B cell (primary cell): ENCODE data around the gene MAMLD1. TPM values are rescaled to one million over a fixed set of nuclear protein-coding genes. Genes with fewer than 3 reads are reported as not detected.
"Not testable (repeated sequence)": the region's sequence is repeated elsewhere in the genome, so short reads cannot be mapped to it uniquely, and the experiment has no call there.

Experiments used
- ATAC-seq: fragments of 200-7000 bp; cut with Tn5 transposase; one replicate; pipeline ENCODE4 v1.10.0; 2021; ENCODE audit warnings: low read depth, mild to moderate bottlenecking, moderate number of reproducible peaks, moderate library complexity
- CTCF ChIA-PET: fragments of 350-600 bp; sonication (Branson Sonifier 250); formaldehyde crosslinking; loops from one replicate; lab custom pipeline; 2021; ENCODE audit warnings: antibody characterized with exemption, inconsistent platforms; lab: Charles Lee
- POLR2A ChIA-PET: fragments of 350-600 bp; sonication (Branson Sonifier 250); formaldehyde crosslinking; loops from one replicate; lab custom pipeline; 2021; ENCODE audit warnings: antibody characterized with exemption; lab: Charles Lee
- DNase-seq: peaks from one replicate; pipeline ENCODE4 v3.0.0; 2013
- H2AFZ ChIP-seq: 2 replicates; pipeline ENCODE4 v1.6.1; 2012; ENCODE audit warnings: mild to moderate bottlenecking, low read depth, low read length; ENCODE audit not compliant: insufficient read depth, poor library complexity, severe bottlenecking
- H3K27ac ChIP-seq, 2 donors: 1 replicate in 1 of 2; 2 replicates in 1 of 2; pipeline ENCODE4 v1.5.1; 2012 to 2013; ENCODE audit warnings: low read length in 2 of 2, mild to moderate bottlenecking in 2 of 2, moderate library complexity in 1 of 2
- H3K27me3 ChIP-seq, 4 experiments: fragments of 200-600 bp in 1 of 4; sonication (generic) in 1 of 4; replicated peaks in 1 of 4; 1 replicate in 2 of 4; 2 replicates in 2 of 4; pipeline versions ENCODE4 v1.6.1 to v1.7.0; 2013 to 2016; ENCODE audit warnings: low read length in 3 of 4, mild to moderate bottlenecking in 2 of 4, mixed read lengths in 1 of 4, moderate library complexity in 1 of 4; ENCODE audit not compliant: insufficient read depth in 4 of 4, control insufficient read depth in 3 of 4; ENCODE audit errors: control extremely low read depth in 1 of 4
- H3K36me3 ChIP-seq, 2 experiments: replicated peaks in 1 of 2; 1 replicate in 1 of 2; 2 replicates in 1 of 2; pipeline versions ENCODE4 v1.6.1 to v1.7.1; 2013; ENCODE audit warnings: low read length in 1 of 2; ENCODE audit not compliant: insufficient read depth in 2 of 2, control insufficient read depth in 1 of 2; ENCODE audit errors: control extremely low read depth in 1 of 2, extremely low read depth in 1 of 2
- H3K4me1 ChIP-seq, 2 donors: fragments of 200-600 bp in 1 of 2; sonication (generic) in 1 of 2; 1 replicate in 1 of 2; 2 replicates in 1 of 2; pipeline versions ENCODE4 v1.5.1 to v1.6.1; 2013 to 2017; ENCODE audit warnings: low read length in 2 of 2; ENCODE audit not compliant: control insufficient read depth in 2 of 2, insufficient read depth in 2 of 2
- H3K4me2 ChIP-seq: replicated peaks from 2 replicates; pipeline ENCODE3; 2012; ENCODE audit warnings: mild to moderate bottlenecking, low read depth, low read length; ENCODE audit not compliant: poor library complexity, severe bottlenecking
- H3K4me3 ChIP-seq, 5 experiments: fragments of 200-600 bp in 1 of 5; sonication (generic) in 1 of 5; 1 replicate in 3 of 5; 2 replicates in 2 of 5; pipeline versions ENCODE4 v1.5.1 to v1.7.0; 2011 to 2016; ENCODE audit warnings: low read length in 4 of 5, mild to moderate bottlenecking in 4 of 5, low read depth in 2 of 5, control low read depth in 1 of 5, moderate library complexity in 1 of 5; ENCODE audit not compliant: insufficient read depth in 1 of 5; ENCODE audit errors: control extremely low read depth in 1 of 5, extremely low read depth in 1 of 5
- H3K79me2 ChIP-seq: fragments of 200-600 bp; sonication (generic); one replicate; pipeline ENCODE4 v1.6.0; 2016; ENCODE audit warnings: low read length; ENCODE audit not compliant: control insufficient read depth, insufficient read depth
- H3K9ac ChIP-seq: fragments of 200-600 bp; sonication (generic); 2 replicates; pipeline ENCODE4 v1.6.1; 2017; ENCODE audit warnings: mild to moderate bottlenecking, low read length, moderate library complexity
- H3K9me3 ChIP-seq, 3 donors: one replicate each; pipeline versions ENCODE4 v1.6.1 to v1.7.1; 2013; ENCODE audit warnings: low read length in 2 of 3; ENCODE audit not compliant: control insufficient read depth in 2 of 3, insufficient read depth in 1 of 3; ENCODE audit errors: control extremely low read depth in 1 of 3
- H4K20me1 ChIP-seq: 2 replicates; pipeline ENCODE4 v1.6.0; 2012; ENCODE audit warnings: mild to moderate bottlenecking, low read length; ENCODE audit not compliant: insufficient read depth, control insufficient read depth, poor library complexity, severe bottlenecking
- H3K27ac Mint-ChIP-seq: one replicate; pipeline ENCODE4 v1.8.0; 2021; ENCODE audit warnings: mixed read lengths
- H3K27me3 Mint-ChIP-seq: one replicate; pipeline ENCODE4 v1.8.0; 2021; ENCODE audit warnings: mixed read lengths
- H3K4me1 Mint-ChIP-seq: one replicate; pipeline ENCODE4 v1.8.0; 2021; ENCODE audit warnings: mixed read lengths
- H3K4me3 Mint-ChIP-seq: one replicate; pipeline ENCODE4 v1.8.0; 2021; ENCODE audit warnings: mixed read lengths
- H3K9me3 Mint-ChIP-seq: one replicate; pipeline ENCODE4 v1.8.0; 2022; ENCODE audit warnings: mixed read lengths; ENCODE audit not compliant: insufficient read depth
- CTCF ChIP-seq: fragments of 200-600 bp; IDR thresholded peaks from one replicate; pipeline ENCODE4 v1.8.0; 2022; ENCODE audit warnings: antibody characterized with exemption, mild to moderate bottlenecking
- EZH2 ChIP-seq: IDR thresholded peaks from 2 replicates; pipeline ENCODE4 v1.6.1; 2012; ENCODE audit warnings: borderline replicate concordance, low read depth, mild to moderate bottlenecking, moderate library complexity, low read length; ENCODE audit not compliant: insufficient read depth, poor library complexity, severe bottlenecking
- WGBS: methylation state at CpG from one replicate; pipeline ENCODE4 v1.1.5; 2013; ENCODE audit warnings: missing lambda C conversion rate; ENCODE audit not compliant: insufficient coverage; 5-methylcytosine and 5-hydroxymethylcytosine counted together
- intact Hi-C: fragments of 100-400 bp; cut with micrococcal nuclease; formaldehyde crosslinking; loops from one replicate; pipeline ENCODE4 v1.10.0; 2022
- polyA plus RNA-seq: library from polyadenylated mRNA; depleted of rRNA; stranded (reverse); fragments of >200 nt; gene quantifications from 2 replicates; pipeline ENCODE4 v1.2.3, GENCODE V29; 2012
- total RNA-seq, 2 donors: library from RNA; stranded (reverse); fragments of 120-200 nt in 1 of 2; gene quantifications; 1 replicate in 1 of 2; 2 replicates in 1 of 2; pipeline versions ENCODE4 v1.2.3 to v1.2.4, GENCODE V29; 2013 to 2022

Gene MAMLD1
- total and polyA plus RNA-seq, 2 donors (not counting 1 experiment from before 2014, with no cell fraction given), result 1.4 to 1.9 TPM

DNA sequence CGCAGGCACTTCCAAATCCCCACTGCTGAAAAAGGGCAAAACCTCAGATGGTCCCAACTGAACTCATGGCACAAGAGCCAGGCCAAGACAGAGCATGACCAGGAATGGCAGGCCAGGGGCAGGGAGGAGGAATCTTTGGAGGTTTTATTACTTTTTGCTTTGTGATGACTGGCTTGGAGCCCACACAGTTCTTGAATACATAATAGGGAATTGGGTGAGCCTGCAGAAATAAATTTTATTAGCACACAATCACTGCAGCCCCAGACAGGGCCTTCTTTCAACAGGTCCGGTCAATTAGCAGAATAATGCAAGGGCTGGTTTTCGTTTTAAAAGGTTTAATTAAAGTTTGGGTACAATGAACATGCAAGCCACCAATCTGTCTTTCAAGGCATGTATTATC is 23.4 kb upstream of the MAMLD1 start:
- Mint-ChIP-seq H3K27me3 (no peaks in the 10 kb centered on the region), H3K4me3 (no peak overlapping the region), H3K27ac (no peak overlapping the region), H3K9me3 (no peaks in the 10 kb centered on the region), H3K4me1 (no peaks in the 10 kb centered on the region)
- ChIA-PET POLR2A (no interaction called here), CTCF (no interaction called here)
- TF ChIP-seq CTCF (no peak), EZH2 (no peak)
- no peaks in the 10 kb centered on the region for H3K79me2 ChIP-seq
- H3K36me3 ChIP-seq, result no peaks in the 10 kb centered on the region
- no peak overlapping the region for H3K4me2 ChIP-seq
- H4K20me1 ChIP-seq, result no peaks in the 10 kb centered on the region
- H3K9me3 ChIP-seq, result no peaks in the 10 kb centered on the region
- no peak overlapping the region for H2AFZ ChIP-seq
- H3K27me3 ChIP-seq, result no peaks in the 10 kb centered on the region
- DNase-seq, result no peak
- intact Hi-C loops, result no loop called here
- no CpG with 5 or more reads among the region's 3 CpGs for WGBS
- no peaks in the 10 kb centered on the region for H3K4me1 ChIP-seq
- H3K4me3 ChIP-seq, result no peak overlapping the region
- no peak overlapping the region for H3K9ac ChIP-seq
- ATAC-seq, result no peak
- no peak overlapping the region for H3K27ac ChIP-seq

- H3K27me3 Mint-ChIP-seq, H3K4me3 ChIP-seq, H2AFZ ChIP-seq, H3K4me1 ChIP-seq, H3K79me2 ChIP-seq, H3K27me3 ChIP-seq, ATAC-seq, H3K9me3 Mint-ChIP-seq, POLR2A ChIA-PET, H3K4me3 Mint-ChIP-seq, H3K4me2 ChIP-seq, H3K9me3 ChIP-seq, H3K27ac Mint-ChIP-seq, H3K4me1 Mint-ChIP-seq, H4K20me1 ChIP-seq, H3K27ac ChIP-seq, H3K36me3 ChIP-seq, H3K9ac ChIP-seq, CTCF ChIA-PET, intact Hi-C loops, DNase-seq: not testable (repeated sequence)
- WGBS, result 100% methylated on average over 1 of the region's 3 CpGs
Measured at GRCh38 chrX:150340326-150340725, 22.8 kb upstream of the MAMLD1 start.
